GM12878 (cell line): Measurements from ENCODE around the gene CNTN4. TPM values are rescaled to one million over a fixed set of nuclear protein-coding genes. Genes with fewer than 3 reads are reported as not detected.

Experiments used
- ATAC-seq: fragments of 200-7000 bp; cut with Tn5 transposase; 3 replicates; pipeline ENCODE4 v1.9.1; 2020; ENCODE audit warnings: mild to moderate bottlenecking, moderate library complexity
- BruUV-seq: library from RNA; stranded (reverse); fragments of 400-500 nt; replicated peaks from 2 replicates; lab custom pipeline; 2021; lab: Mats Ljungman, UMichigan
- CTCF ChIA-PET: fragments of 300-600 bp; sonication (Branson Sonifier 250); formaldehyde crosslinking; extraction: SDS; loops from one replicate; lab custom pipeline; 2021; ENCODE audit warnings: inconsistent platforms; lab: Yijun Ruan, JAX
- POLR2A ChIA-PET: fragments of 350-600 bp; formaldehyde crosslinking; extraction: SDS; loops from one replicate; lab custom pipeline; 2021; ENCODE audit warnings: inconsistent platforms; lab: Charles Lee
- RAD21 ChIA-PET: fragments of 300-600 bp; sonication (Branson Sonifier 250); formaldehyde crosslinking; loops from one replicate; lab custom pipeline; 2023; ENCODE audit warnings: antibody characterized with exemption; ENCODE audit not compliant: unreplicated experiment; lab: Charles Lee
- SMC1A ChIA-PET: fragments of 300-600 bp; sonication (Branson Sonifier 250); formaldehyde crosslinking; loops from one replicate; lab custom pipeline; 2023; ENCODE audit not compliant: unreplicated experiment, uncharacterized antibody; lab: Charles Lee
- DNase-seq: peaks from one replicate; pipeline ENCODE4 v3.0.0-alpha.2; 2011; ENCODE audit warnings: low read depth, low spot score
- FAIRE-seq: peaks from 3 replicates; lab custom pipeline; 2011; peaks lifted over from hg19 to GRCh38; lab: Jason Lieb, UNC
- H2AFZ ChIP-seq: 2 replicates; pipeline ENCODE4 v1.6.0; 2011; ENCODE audit warnings: low read depth, low read length, control low read depth; ENCODE audit not compliant: control insufficient read depth
- H3K27ac ChIP-seq: 2 replicates; pipeline ENCODE4 v1.5.1; 2011; ENCODE audit warnings: control low read depth; ENCODE audit not compliant: control insufficient read depth, insufficient read depth
- H3K27me3 ChIP-seq, 2 experiments: replicated peaks in 1 of 2; 2 replicates each; pipeline versions ENCODE4 v1.6.0 to v1.6.1; 2011; ENCODE audit warnings: low read length in 1 of 2; ENCODE audit not compliant: control insufficient read depth in 2 of 2, insufficient read depth in 2 of 2
- H3K36me3 ChIP-seq, 2 experiments: 2 replicates each; pipeline ENCODE4 v1.5.1; 2011; ENCODE audit warnings: low read length in 1 of 2; ENCODE audit not compliant: control insufficient read depth in 2 of 2, insufficient read depth in 2 of 2
- H3K4me1 ChIP-seq: 2 replicates; pipeline ENCODE4 v1.6.1; 2011; ENCODE audit warnings: mild to moderate bottlenecking, low read length, moderate library complexity, mixed read lengths; ENCODE audit not compliant: control insufficient read depth, insufficient read depth
- H3K4me2 ChIP-seq: 2 replicates; pipeline ENCODE4 v1.6.0; 2011; ENCODE audit warnings: control low read depth; ENCODE audit not compliant: control insufficient read depth, insufficient read depth
- H3K4me3 ChIP-seq: fragments of 200-600 bp; sonication (generic); 2 replicates; pipeline ENCODE4 v1.5.1; 2016
- H3K79me2 ChIP-seq: 2 replicates; pipeline ENCODE4 v1.6.0; 2011; ENCODE audit warnings: low read length; ENCODE audit not compliant: control insufficient read depth, insufficient read depth
- H3K9ac ChIP-seq: 2 replicates; pipeline ENCODE4 v1.8.0; 2011; ENCODE audit warnings: low read length, control low read depth, mixed read lengths; ENCODE audit not compliant: control insufficient read depth, insufficient read depth
- H3K9me3 ChIP-seq: replicated peaks from 3 replicates; pipeline ENCODE4 v1.5.1; 2011; ENCODE audit warnings: mild to moderate bottlenecking, low read length; ENCODE audit not compliant: control insufficient read depth, insufficient read depth
- H4K20me1 ChIP-seq: 2 replicates; pipeline ENCODE4 v1.6.0; 2011; ENCODE audit not compliant: control insufficient read depth, insufficient read depth
- CHD4 ChIP-seq: fragments of 200-600 bp; sonication (generic); IDR thresholded peaks from 2 replicates; pipeline ENCODE4 v1.6.1; 2016; ENCODE audit warnings: mild to moderate bottlenecking
- DPF2 ChIP-seq: fragments of 450-650 bp; IDR thresholded peaks from 2 replicates; pipeline ENCODE4 v1.6.1; 2017; ENCODE audit warnings: mild to moderate bottlenecking
- EGR1 ChIP-seq, 2 experiments: IDR thresholded peaks; 1 replicate in 1 of 2; 2 replicates in 1 of 2; pipeline ENCODE4 v1.6.1; 2011 to 2012; ENCODE audit warnings: low read depth in 2 of 2, low read length in 2 of 2, borderline replicate concordance in 1 of 2, mild to moderate bottlenecking in 1 of 2, moderate library complexity in 1 of 2
- HDAC6 ChIP-seq: fragments of 200-600 bp; sonication (generic); IDR thresholded peaks from one replicate; pipeline ENCODE4 v1.8.0; 2017; ENCODE audit warnings: antibody characterized with exemption; ENCODE audit not compliant: unreplicated experiment
- LARP7 ChIP-seq: fragments of 450-650 bp; IDR thresholded peaks from 2 replicates; pipeline ENCODE4 v1.6.1; 2017; ENCODE audit warnings: mild to moderate bottlenecking
- NFYA ChIP-seq: IDR thresholded peaks from 2 replicates; pipeline ENCODE4 v1.6.1; 2011; ENCODE audit warnings: low read depth, mild to moderate bottlenecking, low read length, improper control_type of control experiment, borderline replicate concordance
- SPI1 ChIP-seq: IDR thresholded peaks from 2 replicates; pipeline ENCODE4 v1.6.1; 2011; ENCODE audit warnings: low read depth, mild to moderate bottlenecking, low read length, moderate library complexity, borderline replicate concordance; ENCODE audit not compliant: insufficient read depth
- ZNF622 ChIP-seq: fragments of 450-650 bp; IDR thresholded peaks from 2 replicates; pipeline ENCODE4 v1.6.1; 2017; ENCODE audit warnings: mild to moderate bottlenecking, inconsistent platforms
- ZZZ3 ChIP-seq: IDR thresholded peaks from 2 replicates; pipeline ENCODE4 v1.6.1; 2011; ENCODE audit warnings: low read depth; ENCODE audit not compliant: control insufficient read depth, insufficient read length
- WGBS: methylation state at CpG from one replicate; pipeline ENCODE4 v1.1.6; 2016; ENCODE audit warnings: low lambda C conversion rate; ENCODE audit not compliant: insufficient replicate concordance, insufficient coverage; ENCODE audit errors: missing lambda C conversion rate; 5-methylcytosine and 5-hydroxymethylcytosine counted together
- in situ Hi-C: fragments of 300-500 bp; cut with MboI; formaldehyde crosslinking; loops from 9 replicates; pipeline ENCODE4 v1.14.3; 2018; ENCODE audit warnings: mixed read lengths
- intact Hi-C: fragments of 100-400 bp; cut with micrococcal nuclease; formaldehyde crosslinking; loops from one replicate; pipeline ENCODE4 v1.14.2; 2022; ENCODE audit not compliant: unreplicated experiment
- polyA plus RNA-seq, 11 experiments: library from polyadenylated mRNA; depleted of rRNA in 4 of 11; unstranded in 6 of 11; stranded (reverse) in 5 of 11; fragments of >200 nt; fragmentation: Nextera tagmentation in 4 of 11; fragmentation: Illumina TruSeq in 1 of 11; extraction: Ambion mirVana in 4 of 11; extraction: Trizol in 1 of 11; gene quantifications; 1 replicate in 1 of 11; 2 replicates in 10 of 11; pipeline versions ENCODE4 v1.2.1 to v1.2.3, GENCODE V29; 2011 to 2016; ENCODE audit warnings: inconsistent platforms in 2 of 11, missing spikeins in 2 of 11, low read depth in 1 of 11
- total RNA-seq, 4 experiments: library from RNA; depleted of rRNA in 3 of 4; stranded (reverse); fragments of >200 nt in 3 of 4; fragmentation: Illumina TruSeq in 1 of 4; extraction: Trizol in 1 of 4; gene quantifications; 2 replicates each; pipeline versions ENCODE4 v1.2.1 to v1.2.3, GENCODE V29; 2013 to 2021

Gene CNTN4
- total and polyA plus RNA-seq, 10 of the 15 experiments (the other 5 are each of a cell fraction or from before 2014, with no cell fraction given): 0.05 to 0.43 (median 0.15) TPM; not detected in 1

GRCh38 chr3:2656806-2657777, 558.4 kb downstream of the CNTN4 start:
- CTCF ChIA-PET: interaction anchor here (0.9 to 1.0 kb wide), 2 partner anchors 9 to 207 kb away, joined by 3 read pairs; no protein-coding TSS in a partner anchor
- POLR2A ChIA-PET: no interaction called here
- no peaks in the 10 kb centered on the region for H3K79me2 ChIP-seq
- H2AFZ ChIP-seq: no peak overlapping the region
- H3K9me3 ChIP-seq: no peaks in the 10 kb centered on the region
- FAIRE-seq (no peak), DNase-seq (no peak), ATAC-seq (no peak)
- WGBS: 65% methylated on average over 10 of the region's 10 CpGs
- SMC1A ChIA-PET: interaction anchor here (1.4 kb wide), 1 partner anchor 33 kb away, joined by 4 read pairs; no protein-coding TSS in a partner anchor
- no peak overlapping the region for H3K27ac ChIP-seq
- no TSS peak for BruUV-seq
- no peak overlapping the region for H3K4me2 ChIP-seq
- no peaks in the 10 kb centered on the region for H3K27me3 ChIP-seq
- H3K9ac ChIP-seq: no peak overlapping the region
- H3K36me3 ChIP-seq: no peaks in the 10 kb centered on the region
- in situ Hi-C loops (no loop called here), intact Hi-C loops (no loop called here)
- RAD21 ChIA-PET: no interaction called here
- TF ChIP-seq ZZZ3: no peak
- no peak for TF ChIP-seq HDAC6
- TF ChIP-seq DPF2: no peak
- TF ChIP-seq LARP7: no peak
- TF ChIP-seq SPI1: no peak
- no peak overlapping the region for H3K4me3 ChIP-seq
- H4K20me1 ChIP-seq: no peaks in the 10 kb centered on the region
- peaks cover 3% of the 10 kb centered on the region; the same call in 1 of the 2 replicates for H3K4me1 ChIP-seq

GRCh38 chr3:2657971-2658370, 559.3 kb downstream of the CNTN4 start:
- Histone ChIP-seq H4K20me1 (no peaks in the 10 kb centered on the region), H3K36me3 (no peaks in the 10 kb centered on the region), H3K4me1 (peaks cover 3% of the 10 kb centered on the region; the same call in 1 of the 2 replicates), H3K4me2 (no peak overlapping the region), H3K27me3 (no peaks in the 10 kb centered on the region), H3K9ac (no peak overlapping the region), H2AFZ (no peak overlapping the region), H3K27ac (no peak overlapping the region), H3K4me3 (no peak overlapping the region)
- RAD21 ChIA-PET: interaction anchor here (0.7 kb wide), 1 partner anchor 78 kb away, joined by 3 read pairs; no protein-coding TSS in a partner anchor
- intact Hi-C loops: no loop called here
- CTCF ChIA-PET: interaction anchor here (0.9 kb wide), 1 partner anchor 207 kb away, joined by 3 read pairs; no protein-coding TSS in a partner anchor
- no TSS peak for BruUV-seq
- in situ Hi-C loops: no loop called here
- FAIRE-seq: no peak
- POLR2A ChIA-PET: no interaction called here
- ATAC-seq: no peak
- TF ChIP-seq EGR1 (IDR thresholded peaks at IDR 0.05; ENCODE audit: borderline replicate concordance in 1 of 2, low read depth in 2 of 2, low read length in 2 of 2): no peak
- no peak for TF ChIP-seq CHD4
- TF ChIP-seq NFYA: no peak
- TF ChIP-seq ZNF622: no peak
- TF ChIP-seq, all 136 proteins: peak for 0
- 35% methylated on average over 6 of the region's 6 CpGs for WGBS
- DNase-seq: no peak
- H3K79me2 ChIP-seq: no peaks in the 10 kb centered on the region
- SMC1A ChIA-PET: interaction anchor here (1.4 kb wide), 1 partner anchor 34 kb away, joined by 4 read pairs; no protein-coding TSS in a partner anchor
- no peaks in the 10 kb centered on the region for H3K9me3 ChIP-seq
